H1 (cell line): ENCODE data around the gene LOXL4. TPM values are rescaled to one million over a fixed set of nuclear protein-coding genes. Genes with fewer than 3 reads are reported as not detected.

Experiments
- CTCF ChIA-PET: fragments of 300-600 bp; sonication (Branson Sonifier 250); formaldehyde crosslinking; loops from one replicate; lab custom pipeline; 2021; ENCODE audit not compliant: partially characterized antibody; lab: Charles Lee
- POLR2A ChIA-PET: fragments of 300-600 bp; sonication (Branson Sonifier 250); formaldehyde crosslinking; loops from one replicate; lab custom pipeline; 2021; ENCODE audit warnings: inconsistent platforms; ENCODE audit not compliant: partially characterized antibody; lab: Charles Lee
- DNase-seq, 2 experiments: peaks; one replicate each; pipeline versions ENCODE4 v3.0.0 to v3.0.0-alpha.2; 2010 to 2022; ENCODE audit warnings: low spot score in 2 of 2, low read depth in 1 of 2, mixed read lengths in 1 of 2
- FAIRE-seq: peaks from 2 replicates; lab custom pipeline; 2011; peaks lifted over from hg19 to GRCh38; lab: Jason Lieb, UNC
- H2AFZ ChIP-seq: 2 replicates; pipeline ENCODE4 v1.8.1; 2012; ENCODE audit warnings: low read length, inconsistent platforms
- H2AK5ac ChIP-seq: 2 replicates; pipeline ENCODE4 v1.6.1; 2013; ENCODE audit warnings: low read depth, low read length
- H2BK120ac ChIP-seq: replicated peaks from 2 replicates; pipeline ENCODE3; 2013; ENCODE audit warnings: low read depth, low read length, inconsistent platforms
- H2BK12ac ChIP-seq: 2 replicates; pipeline ENCODE4 v1.6.1; 2013; ENCODE audit warnings: low read depth, low read length
- H2BK15ac ChIP-seq: 2 replicates; pipeline ENCODE4 v1.6.1; 2013; ENCODE audit warnings: low read length
- H2BK20ac ChIP-seq: 2 replicates; pipeline ENCODE4 v1.6.1; 2013; ENCODE audit warnings: low read length
- H2BK5ac ChIP-seq: 2 replicates; pipeline ENCODE4 v1.6.1; 2013; ENCODE audit warnings: low read depth, low read length
- H3K14ac ChIP-seq: 2 replicates; pipeline ENCODE4 v1.6.1; 2013; ENCODE audit warnings: inconsistent platforms; ENCODE audit not compliant: insufficient read length
- H3K18ac ChIP-seq: 2 replicates; pipeline ENCODE4 v1.6.1; 2013; ENCODE audit warnings: low read length; ENCODE audit errors: extremely low read depth
- H3K23ac ChIP-seq: 2 replicates; pipeline ENCODE4 v1.6.1; 2013; ENCODE audit warnings: inconsistent platforms; ENCODE audit not compliant: insufficient read length
- H3K23me2 ChIP-seq: 2 replicates; pipeline ENCODE4 v1.6.1; 2013; ENCODE audit warnings: low read depth, low read length
- H3K27ac ChIP-seq: 2 replicates; pipeline ENCODE4 v1.6.1; 2011; ENCODE audit warnings: low read depth, low read length, inconsistent platforms
- H3K27me3 ChIP-seq, 4 experiments: replicated peaks in 1 of 4; 1 replicate in 1 of 4; 2 replicates in 3 of 4; pipeline versions ENCODE4 v1.6.1 to v1.8.1; 2011 to 2013; ENCODE audit warnings: low read length in 3 of 4, mild to moderate bottlenecking in 3 of 4, inconsistent platforms in 2 of 4, mixed read lengths in 2 of 4, moderate library complexity in 1 of 4; ENCODE audit not compliant: control insufficient read depth in 3 of 4, insufficient read depth in 3 of 4; ENCODE audit errors: extremely low read depth in 1 of 4
- H3K36me3 ChIP-seq, 4 experiments: 2 replicates each; pipeline versions ENCODE4 v1.6.1 to v1.8.1; 2011 to 2013; ENCODE audit warnings: mild to moderate bottlenecking in 4 of 4, low read length in 3 of 4, moderate library complexity in 2 of 4, control low read depth in 1 of 4, inconsistent platforms in 1 of 4; ENCODE audit not compliant: insufficient read depth in 4 of 4, control insufficient read depth in 2 of 4
- H3K4ac ChIP-seq: replicated peaks from 2 replicates; pipeline ENCODE3; 2013; ENCODE audit warnings: low read length, low read depth, mixed read lengths, inconsistent platforms; ENCODE audit not compliant: insufficient read length
- H3K4me1 ChIP-seq, 4 experiments: replicated peaks in 1 of 4; 1 replicate in 1 of 4; 2 replicates in 3 of 4; pipeline versions ENCODE4 v1.6.1 to v1.8.1; 2011 to 2013; ENCODE audit warnings: low read length in 3 of 4, inconsistent platforms in 2 of 4, mixed read lengths in 1 of 4; ENCODE audit not compliant: insufficient read depth in 4 of 4, control insufficient read depth in 3 of 4
- H3K4me2 ChIP-seq, 2 experiments: 2 replicates each; pipeline versions ENCODE4 v1.6.1 to v1.8.1; 2011 to 2013; ENCODE audit warnings: low read depth in 2 of 2, low read length in 2 of 2, control low read depth in 1 of 2, inconsistent platforms in 1 of 2, mild to moderate bottlenecking in 1 of 2; ENCODE audit not compliant: insufficient read depth in 1 of 2
- H3K4me3 ChIP-seq, 4 experiments: fragments of 200-600, 300-600 bp in 1 of 4; sonication (generic), shearing (Covaris generic), sonication (Bioruptor Twin) in 1 of 4; 2 replicates each; pipeline versions ENCODE4 v1.5.1 to v1.8.1; 2011 to 2016; ENCODE audit warnings: low read length in 4 of 4, low read depth in 3 of 4, control low read depth in 2 of 4, inconsistent platforms in 2 of 4, mild to moderate bottlenecking in 2 of 4, mixed read lengths in 1 of 4, moderate library complexity in 1 of 4; ENCODE audit not compliant: insufficient read depth in 2 of 4; ENCODE audit errors: extremely low read depth in 1 of 4
- H3K56ac ChIP-seq: replicated peaks from 2 replicates; pipeline ENCODE3; 2013; ENCODE audit warnings: low read depth, mild to moderate bottlenecking, mixed read lengths, low read length, inconsistent platforms; ENCODE audit not compliant: insufficient read length
- H3K79me1 ChIP-seq: 2 replicates; pipeline ENCODE4 v1.6.1; 2013; ENCODE audit warnings: low read depth, low read length, control low read depth
- H3K79me2 ChIP-seq, 2 experiments: 2 replicates each; pipeline versions ENCODE4 v1.6.1 to v1.8.1; 2012 to 2013; ENCODE audit warnings: low read length in 2 of 2, mild to moderate bottlenecking in 2 of 2, inconsistent platforms in 1 of 2; ENCODE audit not compliant: insufficient read depth in 2 of 2, control insufficient read depth in 1 of 2
- H3K9ac ChIP-seq, 4 experiments: replicated peaks in 1 of 4; 1 replicate in 1 of 4; 2 replicates in 3 of 4; pipeline versions ENCODE4 v1.6.1 to v1.8.1; 2011 to 2013; ENCODE audit warnings: low read depth in 3 of 4, low read length in 3 of 4, control low read depth in 2 of 4, mild to moderate bottlenecking in 2 of 4, moderate library complexity in 2 of 4, inconsistent platforms in 1 of 4; ENCODE audit errors: extremely low read depth in 1 of 4
- H3K9me3 ChIP-seq, 2 experiments: 2 replicates each; pipeline versions ENCODE4 v1.6.1 to v1.8.1; 2012 to 2013; ENCODE audit warnings: mild to moderate bottlenecking in 2 of 2, moderate library complexity in 2 of 2, control low read depth in 1 of 2, inconsistent platforms in 1 of 2, low read depth in 1 of 2, low read length in 1 of 2, mixed read lengths in 1 of 2; ENCODE audit not compliant: insufficient read depth in 2 of 2
- H4K20me1 ChIP-seq, 2 experiments: replicated peaks in 1 of 2; 2 replicates each; pipeline versions ENCODE3 to v1.8.1; 2011 to 2013; ENCODE audit warnings: inconsistent platforms in 2 of 2, low read length in 2 of 2, mild to moderate bottlenecking in 1 of 2; ENCODE audit not compliant: insufficient read depth in 2 of 2, control insufficient read depth in 1 of 2
- H4K5ac ChIP-seq: 2 replicates; pipeline ENCODE4 v1.6.1; 2013; ENCODE audit warnings: low read length, low read depth, mixed read lengths, inconsistent platforms; ENCODE audit not compliant: insufficient read length
- H4K8ac ChIP-seq: 2 replicates; pipeline ENCODE4 v1.8.0; 2013; ENCODE audit warnings: mild to moderate bottlenecking, moderate library complexity, low read length, inconsistent platforms; ENCODE audit not compliant: insufficient read depth; ENCODE audit errors: extremely low read depth
- H4K91ac ChIP-seq: replicated peaks from 2 replicates; pipeline ENCODE3; 2013; ENCODE audit warnings: low read length, mixed read lengths, inconsistent platforms; ENCODE audit not compliant: insufficient read length
- CREB1 ChIP-seq: IDR thresholded peaks from 2 replicates; pipeline ENCODE4 v1.6.1; 2012; ENCODE audit warnings: inconsistent platforms
- NANOG ChIP-seq: IDR thresholded peaks from 2 replicates; pipeline ENCODE4 v1.6.1; 2011; ENCODE audit warnings: low read length, low read depth, mild to moderate bottlenecking, inconsistent platforms; ENCODE audit not compliant: insufficient read depth, poor library complexity, severe bottlenecking
- RFX5 ChIP-seq: IDR thresholded peaks from 2 replicates; pipeline ENCODE4 v1.6.1; 2011; ENCODE audit warnings: low read depth, low read length, improper control_type of control experiment, borderline replicate concordance
- SP1 ChIP-seq: IDR thresholded peaks from 2 replicates; pipeline ENCODE4 v1.6.1; 2011; ENCODE audit warnings: low read depth, low read length
- TAF7 ChIP-seq: optimal IDR thresholded peaks from 2 replicates; pipeline ENCODE3; 2011; ENCODE audit warnings: low read depth, mild to moderate bottlenecking, inconsistent platforms, low read length, moderate library complexity, borderline replicate concordance
- WGBS, 2 experiments: shearing (Covaris generic) in 1 of 2; methylation state at CpG; one replicate each; pipeline versions ENCODE4 v1.1.6 to v1.1.7; 2013 to 2015; ENCODE audit warnings: low lambda C conversion rate in 2 of 2, mixed read lengths in 2 of 2, inconsistent platforms in 1 of 2, low coverage in 1 of 2, missing lambda C conversion rate in 1 of 2; ENCODE audit not compliant: insufficient replicate concordance in 2 of 2, insufficient coverage in 1 of 2, insufficient read length in 1 of 2; ENCODE audit errors: extremely low coverage in 1 of 2, missing lambda C conversion rate in 1 of 2; 5-methylcytosine and 5-hydroxymethylcytosine counted together
- polyA plus RNA-seq, 7 experiments: library from polyadenylated mRNA; depleted of rRNA in 3 of 7; stranded (reverse) in 5 of 7; unstranded in 2 of 7; fragments of >200 nt in 5 of 7; fragments of 200-250 nt in 2 of 7; gene quantifications; 1 replicate in 5 of 7; 2 replicates in 1 of 7; 4 replicates in 1 of 7; pipeline versions ENCODE4 v1.2.1 to v1.2.3, GENCODE V29; 2011 to 2013; ENCODE audit warnings: missing spikeins in 2 of 7, mixed read lengths in 2 of 7
- total RNA-seq: library from RNA; stranded (reverse); fragmentation: NEBNext Ultra II Directional; extraction: Animal tissue kit (Norgen Biotek cat#: 25700); gene quantifications from 2 replicates; pipeline ENCODE4 v1.2.1, GENCODE V29; 2021

LOXL4 gene
- total and polyA plus RNA-seq, 2 of the 8 experiments (the other 6 are each of a cell fraction or from before 2014, with no cell fraction given) = 0.13 to 0.27 TPM

DNA sequence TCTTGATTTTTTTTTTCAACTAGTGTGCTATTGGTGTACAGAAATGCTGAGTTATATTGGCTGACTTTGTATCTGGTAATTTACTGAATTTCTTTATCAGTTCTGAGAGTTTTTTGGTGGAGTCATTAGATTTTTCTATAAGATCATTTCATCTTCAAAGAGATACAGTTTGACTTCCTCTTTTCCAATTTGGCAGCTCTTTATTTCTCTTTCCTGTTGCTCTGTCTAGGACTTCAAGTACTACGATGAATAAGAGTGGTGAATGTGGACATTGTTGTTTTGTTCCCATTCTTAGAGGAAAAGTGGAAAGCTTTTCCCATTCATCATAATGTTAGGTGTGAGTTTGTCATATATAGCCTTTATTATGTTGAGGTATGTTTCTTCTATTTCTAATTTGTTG is 50.2 kb downstream of the LOXL4 start:
- Histone ChIP-seq H2BK5ac (no peak overlapping the region), H3K14ac (no peak overlapping the region), H3K4ac (no peak overlapping the region), H4K5ac (no peak overlapping the region), H3K23ac (no peak overlapping the region), H3K27me3 (no peaks in the 10 kb centered on the region), H3K9ac (no peak overlapping the region), H2AK5ac (no peak overlapping the region), H3K79me1 (no peaks in the 10 kb centered on the region), H3K4me3 (no peak overlapping the region), H3K56ac (no peak overlapping the region), H3K79me2 (peaks cover 0 to 24% of the 10 kb centered on the region in 2 experiments; a peak in 2 of 4 replicates), H3K36me3 (no peaks in the 10 kb centered on the region), H3K27ac (no peak overlapping the region), H4K91ac (no peak overlapping the region), H4K20me1 (no peaks in the 10 kb centered on the region), H2AFZ (no peak overlapping the region), H3K18ac (no peak overlapping the region), H2BK20ac (no peak overlapping the region), H2BK15ac (no peak overlapping the region), H3K9me3 (no peaks in the 10 kb centered on the region), H3K4me1 (no peaks in the 10 kb centered on the region), H2BK12ac (no peak overlapping the region), H3K23me2 (no peaks in the 10 kb centered on the region), H4K8ac (no peak overlapping the region), H3K4me2 (no peak overlapping the region), H2BK120ac (no peak overlapping the region)
- ChIA-PET POLR2A (no interaction called here), CTCF (interaction anchor here (0.6 to 0.7 kb wide), 2 partner anchors 56 to 139 kb away, joined by 3 read pairs; no protein-coding TSS in a partner anchor)
- WGBS, 2 experiments = 100% methylated on average over 1 of the region's 1 CpG; no CpG with 5 or more reads in 1 of the 2 experiments
- FAIRE-seq (no peak), DNase-seq (no peak)
- no peak for TF ChIP-seq TAF7
- no peak for TF ChIP-seq SP1
- no peak for TF ChIP-seq RFX5
- no peak for TF ChIP-seq CREB1
- no peak for TF ChIP-seq NANOG
